ENCODE measurements around the gene DCTPP1. TPM values are rescaled to one million over a fixed set of nuclear protein-coding genes. Genes with fewer than 3 reads are reported as not detected.

Gene DCTPP1
- polyA plus RNA-seq, 1 of the 3 experiments (the other 2 are of a cell fraction), result 79.2 TPM

DNA sequence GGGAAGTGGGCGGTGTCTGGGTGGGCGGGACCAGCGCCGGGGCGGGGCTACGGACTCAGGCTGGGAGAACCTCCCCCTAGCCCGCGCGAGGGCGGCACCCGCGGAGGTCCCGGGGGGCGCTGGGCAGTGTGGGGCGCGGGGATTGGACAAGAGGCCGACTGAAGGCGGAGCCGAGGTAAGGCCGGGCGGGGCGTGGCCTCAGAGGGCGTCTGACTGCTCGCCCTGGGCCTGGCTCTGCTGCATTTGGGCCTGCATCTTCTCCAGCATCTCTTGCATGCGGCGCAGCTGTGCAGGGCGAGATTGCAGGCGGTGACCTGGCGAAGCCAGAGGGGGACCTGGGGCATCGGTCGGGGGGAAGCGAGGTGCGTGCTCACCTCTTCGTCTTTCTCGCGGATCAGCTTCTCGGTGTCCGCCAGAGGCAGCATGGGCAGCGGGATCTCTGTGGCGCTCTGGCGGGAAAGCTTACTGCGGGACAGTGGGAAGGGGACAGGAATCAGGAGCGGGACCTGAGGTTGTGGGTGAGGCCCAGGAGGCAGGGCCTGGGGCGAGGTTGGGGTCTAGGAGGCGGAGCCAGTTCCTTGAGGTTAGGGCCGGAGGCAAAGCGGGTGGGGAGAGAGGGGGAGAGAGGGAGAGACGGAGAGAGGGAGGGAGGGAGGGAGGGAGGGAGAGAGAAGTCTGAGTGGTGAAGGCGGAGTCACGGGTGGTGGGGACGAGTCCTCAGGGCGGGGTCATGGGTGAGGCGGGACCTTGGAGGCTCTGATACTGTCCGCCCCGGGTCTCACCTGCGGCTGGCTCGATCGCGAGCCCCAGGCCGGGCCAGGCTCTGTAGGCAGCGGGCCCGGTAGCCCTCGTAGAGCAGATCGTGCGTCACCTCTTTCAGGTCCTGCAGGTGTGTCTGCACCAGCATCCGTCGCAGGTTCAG lies 51.3 kb downstream of the DCTPP1 start:
- Histone ChIP-seq H2AFZ (ENCODE audit: low read depth) (peak overlapping the region; percentile 93), H3K9me2 (no peaks in the 10 kb centered on the region), H4K20me1 (ENCODE audit: insufficient read depth) (peaks cover 12% of the 10 kb centered on the region; the same call in 1 of the 2 replicates), H3F3A (replicated peaks; ENCODE audit: insufficient read depth) (peaks cover 19% of the 10 kb centered on the region), H3K9me3 (no peaks in the 10 kb centered on the region), H3K4me1 (ENCODE audit: control insufficient read depth in 1 of 2, insufficient read depth in 2 of 2, low read depth in 1 of 2, low read length in 1 of 2) (peaks cover 6 to 9% of the 10 kb centered on the region in 2 experiments; a peak in 3 of 4 replicates), H3K27ac (ENCODE audit: low read depth in 2 of 2, low read length in 1 of 2) (peak overlapping the region; percentile 98 to 99), H3K4me2 (peak overlapping the region; percentile 100), H3K9ac (peak overlapping the region; percentile 97), H3K79me2 (ENCODE audit: insufficient read depth) (peaks cover 15% of the 10 kb centered on the region; the same call in 1 of the 2 replicates), H3K27me3 (ENCODE audit: insufficient read depth) (no peaks in the 10 kb centered on the region), H3K36me3 (replicated peaks in 1 of 2; ENCODE audit: control insufficient read depth in 1 of 2, insufficient read depth in 2 of 2, low read length in 1 of 2) (peaks cover 0 to 6% of the 10 kb centered on the region in 2 experiments), H3K4me3 (ENCODE audit: low read depth in 2 of 2, low read length in 1 of 2) (peak overlapping the region; percentile 70 to 96)
- POLR2A ChIA-PET, result interaction anchor here (0.9 to 1.5 kb wide), 5 partner anchors 9 to 24 kb away, joined by 3 to 9 read pairs (median 3); partner anchors contain the start of gene ZNF48
- 2% methylated on average over 23 of the region's 67 CpGs for WGBS (ENCODE audit: low lambda C conversion rate)
- peak; percentile 98 for DNase-seq
- CTCF ChIA-PET, result interaction anchor here (0.6 to 2.0 kb wide), 7 partner anchors 17 to 31 kb away, joined by 3 to 11 read pairs (median 3); partner anchors contain the start of genes CD2BP2, ZNF48 and ZNF771
- TF ChIP-seq RAD21 (IDR thresholded peaks at IDR 0.05; ENCODE audit: low read length) (no peak), RXRA (IDR thresholded peaks at IDR 0.05; ENCODE audit: borderline replicate concordance, low read depth) (no peak), NFIC (IDR thresholded peaks at IDR 0.05; ENCODE audit: borderline replicate concordance) (no peak), GATA2 (CRISPR knock-in tag; IDR thresholded peaks at IDR 0.05) (no peak; the same call in 1 of the 2 replicates), FOXJ3 (CRISPR knock-in tag; IDR thresholded peaks at IDR 0.05) (no peak), MEF2A (IDR thresholded peaks at IDR 0.05; ENCODE audit: borderline replicate concordance, low read depth) (no peak), CHD2 (IDR thresholded peaks at IDR 0.05; ENCODE audit: low read length, partially characterized antibody) (no peak), POLR2AphosphoS5 (IDR thresholded peaks at IDR 0.05; ENCODE audit: low read depth, low read length) (peak; percentile 93), JUND (IDR thresholded peaks at IDR 0.05) (no peak), RFX5 (IDR thresholded peaks at IDR 0.05; ENCODE audit: low read length) (no peak), MXI1 (IDR thresholded peaks at IDR 0.05; ENCODE audit: low read depth, low read length) (peak; percentile 48; the same call in 1 of the 2 replicates), IRF3 (IDR thresholded peaks at IDR 0.05; ENCODE audit: low read depth, low read length) (no peak), TEAD4 (IDR thresholded peaks at IDR 0.05; ENCODE audit: borderline replicate concordance, insufficient read depth) (no peak), MAX (IDR thresholded peaks at IDR 0.05; ENCODE audit: low read depth) (peak; percentile 57; the same call in 1 of the 2 replicates), GABPA (IDR thresholded peaks at IDR 0.05; ENCODE audit: low read depth) (no peak), ZBTB33 (IDR thresholded peaks at IDR 0.05; ENCODE audit: borderline replicate concordance, low read depth) (no peak), TAF1 (IDR thresholded peaks at IDR 0.05; ENCODE audit: borderline replicate concordance, low read depth, low read length) (peak; percentile 77), CTCF (IDR thresholded peaks at IDR 0.05) (peak; percentile 35), FOXM1 (IDR thresholded peaks at IDR 0.05; ENCODE audit: low read depth) (no peak), SMC3 (IDR thresholded peaks at IDR 0.05; ENCODE audit: low read depth, low read length) (no peak), YY1 (IDR thresholded peaks at IDR 0.05; ENCODE audit: low read depth) (no peak), EP300 (IDR thresholded peaks at IDR 0.05; ENCODE audit: borderline replicate concordance in 1 of 2, low read depth in 1 of 2, low read length in 1 of 2) (peak in 1 of 2 experiments; percentile 18; a peak in 1 of 4 replicates), SIN3A (IDR thresholded peaks at IDR 0.05; ENCODE audit: borderline replicate concordance, low read depth, low read length) (no peak)
- TF ChIP-seq, protein P1, sequence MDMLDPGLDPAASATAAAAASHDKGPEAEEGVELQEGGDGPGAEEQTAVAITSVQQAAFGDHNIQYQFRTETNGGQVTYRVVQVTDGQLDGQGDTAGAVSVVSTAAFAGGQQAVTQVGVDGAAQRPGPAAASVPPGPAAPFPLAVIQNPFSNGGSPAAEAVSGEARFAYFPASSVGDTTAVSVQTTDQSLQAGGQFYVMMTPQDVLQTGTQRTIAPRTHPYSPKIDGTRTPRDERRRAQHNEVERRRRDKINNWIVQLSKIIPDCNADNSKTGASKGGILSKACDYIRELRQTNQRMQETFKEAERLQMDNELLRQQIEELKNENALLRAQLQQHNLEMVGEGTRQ (IDR thresholded peaks at IDR 0.05; ENCODE audit: borderline replicate concordance, low read depth, low read length), result no peak
